HEK293 (cell line): ENCODE results near the gene CACNA1G.

Experiments used
- CTCF ChIA-PET: fragments of 350-600 bp; formaldehyde crosslinking; extraction: SDS; loops from one replicate; lab custom pipeline; 2021; ENCODE audit warnings: antibody characterized with exemption; lab: Yijun Ruan, JAX
- POLR2A ChIA-PET: fragments of 300-600 bp; formaldehyde crosslinking; extraction: SDS; loops from one replicate; lab custom pipeline; 2020; ENCODE audit warnings: antibody characterized with exemption, inconsistent platforms; lab: Yijun Ruan, JAX
- H3K27ac ChIP-seq: fragments of 200-500 bp; sonication (Bioruptor generic); 2 replicates; pipeline ENCODE4 v1.5.1; 2014; ENCODE audit warnings: low read depth, low read length, control low read depth, inconsistent platforms; ENCODE audit errors: extremely low read depth
- H3K36me3 ChIP-seq, 2 experiments: fragments of 200-500 bp in 1 of 2; sonication (Bioruptor generic) in 1 of 2; 1 replicate in 1 of 2; 2 replicates in 1 of 2; pipeline ENCODE4 v1.5.1; 2014 to 2017; ENCODE audit warnings: inconsistent platforms in 2 of 2, low read length in 2 of 2; ENCODE audit not compliant: control insufficient read depth in 2 of 2, insufficient read depth in 1 of 2
- H3K4me1 ChIP-seq: fragments of 200-500 bp; sonication (Bioruptor generic); 2 replicates; pipeline ENCODE4 v1.5.1; 2014; ENCODE audit warnings: mild to moderate bottlenecking, low read length, inconsistent platforms; ENCODE audit not compliant: control insufficient read depth, insufficient read depth
- H3K4me3 ChIP-seq: 2 replicates; pipeline ENCODE4 v1.5.1; 2011; ENCODE audit warnings: low read depth, mild to moderate bottlenecking, control low read depth, low read length, moderate library complexity
- H3K9me3 ChIP-seq: fragments of 200-500 bp; sonication (Bioruptor generic); 2 replicates; pipeline ENCODE4 v1.5.1; 2014; ENCODE audit warnings: low read depth, low read length, inconsistent platforms; ENCODE audit not compliant: control insufficient read depth, insufficient read depth
- EGR2 ChIP-seq: fragments of 450-650 bp; formaldehyde crosslinking; IDR thresholded peaks from 2 replicates; pipeline ENCODE4 v1.5.1; 2016; ENCODE audit warnings: low read depth, missing biosample characterization, missing genetic modification characterization
- FEZF1 ChIP-seq: fragments of 450-650 bp; formaldehyde crosslinking; IDR thresholded peaks from 2 replicates; pipeline ENCODE4 v1.5.1; 2016; ENCODE audit warnings: missing biosample characterization, missing genetic modification characterization
- ZFHX2 ChIP-seq: fragments of 450-650 bp; formaldehyde crosslinking; conservative IDR thresholded peaks from 2 replicates; pipeline ENCODE4 v1.5.1; 2016; ENCODE audit warnings: missing biosample characterization, missing genetic modification characterization
- ZFP3 ChIP-seq: fragments of 450-650 bp; formaldehyde crosslinking; IDR thresholded peaks from 2 replicates; pipeline ENCODE4 v1.5.1; 2016; ENCODE audit warnings: low read depth, missing biosample characterization, missing genetic modification characterization
- ZNF24 ChIP-seq: fragments of 450-650 bp; formaldehyde crosslinking; IDR thresholded peaks from 2 replicates; pipeline ENCODE4 v1.5.1; 2016; ENCODE audit warnings: missing biosample characterization, missing genetic modification characterization
- ZNF354C ChIP-seq: fragments of 450-650 bp; formaldehyde crosslinking; IDR thresholded peaks from 2 replicates; pipeline ENCODE4 v1.5.1; 2016; ENCODE audit warnings: missing biosample characterization, missing genetic modification characterization, low read depth, borderline replicate concordance
- ZNF37A ChIP-seq: fragments of 450-650 bp; IDR thresholded peaks from 2 replicates; pipeline ENCODE4 v1.5.1; 2018; ENCODE audit warnings: missing biosample characterization, missing genetic modification characterization
- ZNF433 ChIP-seq: fragments of 450-650 bp; formaldehyde crosslinking; IDR thresholded peaks from 2 replicates; pipeline ENCODE4 v1.5.1; 2016; ENCODE audit warnings: missing biosample characterization, missing genetic modification characterization, low read depth
- ZNF513 ChIP-seq: fragments of 450-650 bp; IDR thresholded peaks from 2 replicates; pipeline ENCODE4 v1.5.1; 2018; ENCODE audit warnings: missing biosample characterization, missing genetic modification characterization
- ZNF580 ChIP-seq: fragments of 450-650 bp; formaldehyde crosslinking; IDR thresholded peaks from 2 replicates; pipeline ENCODE4 v1.5.1; 2016; ENCODE audit warnings: missing biosample characterization, missing genetic modification characterization
- ZNF660 ChIP-seq: fragments of 450-650 bp; IDR thresholded peaks from 2 replicates; pipeline ENCODE4 v1.5.1; 2018; ENCODE audit warnings: missing biosample characterization, mild to moderate bottlenecking, missing genetic modification characterization
- ZNF837 ChIP-seq: fragments of 450-650 bp; formaldehyde crosslinking; IDR thresholded peaks from 2 replicates; pipeline ENCODE4 v1.5.1; 2016; ENCODE audit warnings: missing biosample characterization, missing genetic modification characterization
- TF ChIP-seq, protein P1 (sequence below): fragments of 450-650 bp; formaldehyde crosslinking; IDR thresholded peaks from 2 replicates; pipeline ENCODE4 v1.5.1; 2017; ENCODE audit warnings: missing biosample characterization, missing genetic modification characterization

Gene CACNA1G

GRCh38 chr17:50607522-50608175 is 47.1 kb downstream of the CACNA1G start:
- CTCF ChIA-PET, result interaction anchor here (0.6 kb wide), 1 partner anchor 237 kb away, joined by 3 read pairs; no protein-coding TSS in a partner anchor
- Histone ChIP-seq H3K36me3 (no peaks in the 10 kb centered on the region), H3K9me3 (no peaks in the 10 kb centered on the region)

GRCh38 chr17:50608700-50609379 is 48.3 kb downstream of the CACNA1G start:
- Histone ChIP-seq H3K4me3 (no peak overlapping the region), H3K9me3 (no peaks in the 10 kb centered on the region), H3K27ac (no peak overlapping the region), H3K4me1 (no peaks in the 10 kb centered on the region), H3K36me3 (no peaks in the 10 kb centered on the region)
- no peak for TF ChIP-seq ZNF433 (tag by site-specific recombination)
- peak; percentile 79 for TF ChIP-seq EGR2 (tag by site-specific recombination)
- TF ChIP-seq ZFHX2 (tag by site-specific recombination), result peak; percentile 75
- CTCF ChIA-PET, result interaction anchor here (0.5 to 0.7 kb wide), 2 partner anchors 18 to 732 kb away, joined by 3 to 4 read pairs; no protein-coding TSS in a partner anchor
- POLR2A ChIA-PET, result no interaction called here

More at GRCh38 chr17:50607522-50608175, 47.1 kb downstream of the CACNA1G start:
- TF ChIP-seq ZFP3 (no peak), ZNF354C (tag by site-specific recombination) (no peak), EGR2 (tag by site-specific recombination) (peak; percentile 42; the same call in 1 of the 2 replicates)
- POLR2A ChIA-PET, result no interaction called here
- no peak overlapping the region for H3K4me3 ChIP-seq
- H3K4me1 ChIP-seq, result no peaks in the 10 kb centered on the region
- no peak overlapping the region for H3K27ac ChIP-seq

DNA sequence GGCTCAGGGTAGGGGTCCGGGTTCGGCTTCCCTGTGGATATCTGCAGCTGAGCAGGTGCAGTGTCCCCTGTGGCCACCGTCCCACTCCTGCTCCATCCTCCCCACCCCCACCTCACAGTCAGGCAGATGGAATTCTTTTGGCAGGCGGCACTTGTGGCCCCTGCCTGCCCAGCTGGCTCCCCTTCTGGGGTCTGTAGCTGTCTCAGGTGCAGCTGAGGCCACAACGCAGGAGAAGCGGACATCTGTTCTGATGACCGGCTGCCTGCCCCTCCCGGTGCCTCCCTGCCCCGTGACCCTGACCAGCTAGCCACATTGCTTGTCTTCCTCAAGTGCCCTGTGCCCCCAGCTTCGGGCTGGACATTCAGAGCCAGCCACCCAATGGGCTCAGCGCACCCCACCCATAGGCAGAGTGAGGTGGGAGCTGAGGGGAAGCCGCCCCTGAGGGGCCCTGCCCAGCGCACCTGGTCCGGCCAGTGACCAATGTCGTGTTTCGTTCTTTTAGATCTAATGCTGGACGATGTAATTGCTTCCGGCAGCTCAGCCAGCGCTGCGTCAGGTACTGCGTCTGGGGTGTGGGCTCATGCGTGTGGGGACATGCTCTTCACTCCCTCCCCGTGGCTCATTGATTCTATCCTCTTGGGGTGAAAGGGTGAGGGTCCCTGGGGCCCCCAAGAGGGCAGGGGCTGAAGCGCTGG is 49.0 kb downstream of the CACNA1G start:
- ChIA-PET CTCF (interaction anchor here (0.5 to 1.8 kb wide), 6 partner anchors 14 to 733 kb away, joined by 3 to 7 read pairs (median 3); no protein-coding TSS in a partner anchor), POLR2A (no interaction called here)
- TF ChIP-seq ZNF37A (tag by site-specific recombination) (no peak), ZNF24 (tag by site-specific recombination) (no peak), FEZF1 (tag by site-specific recombination) (no peak), ZNF837 (tag by site-specific recombination) (no peak), ZNF580 (tag by site-specific recombination) (no peak), ZNF513 (tag by site-specific recombination) (no peak), ZNF660 (tag by site-specific recombination) (no peak), EGR2 (tag by site-specific recombination) (no peak)
- TF ChIP-seq, protein P1, sequence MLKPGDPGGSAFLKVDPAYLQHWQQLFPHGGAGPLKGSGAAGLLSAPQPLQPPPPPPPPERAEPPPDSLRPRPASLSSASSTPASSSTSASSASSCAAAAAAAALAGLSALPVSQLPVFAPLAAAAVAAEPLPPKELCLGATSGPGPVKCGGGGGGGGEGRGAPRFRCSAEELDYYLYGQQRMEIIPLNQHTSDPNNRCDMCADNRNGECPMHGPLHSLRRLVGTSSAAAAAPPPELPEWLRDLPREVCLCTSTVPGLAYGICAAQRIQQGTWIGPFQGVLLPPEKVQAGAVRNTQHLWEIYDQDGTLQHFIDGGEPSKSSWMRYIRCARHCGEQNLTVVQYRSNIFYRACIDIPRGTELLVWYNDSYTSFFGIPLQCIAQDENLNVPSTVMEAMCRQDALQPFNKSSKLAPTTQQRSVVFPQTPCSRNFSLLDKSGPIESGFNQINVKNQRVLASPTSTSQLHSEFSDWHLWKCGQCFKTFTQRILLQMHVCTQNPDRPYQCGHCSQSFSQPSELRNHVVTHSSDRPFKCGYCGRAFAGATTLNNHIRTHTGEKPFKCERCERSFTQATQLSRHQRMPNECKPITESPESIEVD (tag by site-specific recombination), result no peak
- Histone ChIP-seq H3K9me3 (no peaks in the 10 kb centered on the region), H3K4me3 (no peak overlapping the region), H3K27ac (no peak overlapping the region), H3K4me1 (no peaks in the 10 kb centered on the region), H3K36me3 (no peaks in the 10 kb centered on the region)
